Activated CD8-positive, alpha-beta T cell treated with anti-CD3 and anti-CD28 coated beads for 36 hours (primary cell): ENCODE results near the gene PACSIN3. TPM values are rescaled to one million over a fixed set of nuclear protein-coding genes. Genes with fewer than 3 reads are reported as not detected.
"Not testable (repeated sequence)": the region's sequence is repeated elsewhere in the genome, so short reads cannot be mapped to it uniquely, and the experiment has no call there.

Experiments used
- ATAC-seq: fragments of 200-7000 bp; cut with Tn5 transposase; one replicate; pipeline ENCODE4 v1.10.0; 2021; ENCODE audit warnings: mild to moderate bottlenecking, moderate library complexity
- CTCF ChIA-PET: fragments of 350-600 bp; sonication (Branson Sonifier 250); formaldehyde crosslinking; loops from one replicate; lab custom pipeline; 2021; ENCODE audit warnings: antibody characterized with exemption; lab: Charles Lee
- POLR2A ChIA-PET: fragments of 350-600 bp; sonication (Branson Sonifier 250); formaldehyde crosslinking; loops from one replicate; lab custom pipeline; 2021; ENCODE audit warnings: antibody characterized with exemption; lab: Charles Lee
- DNase-seq: peaks from one replicate; pipeline ENCODE4 v3.0.0-alpha.2; 2020
- H3K27ac Mint-ChIP-seq: one replicate; pipeline ENCODE4 v1.8.0; 2021; ENCODE audit warnings: mild to moderate bottlenecking, mixed read lengths
- H3K27me3 Mint-ChIP-seq: one replicate; pipeline ENCODE4 v1.8.0; 2021; ENCODE audit warnings: mixed read lengths
- H3K36me3 Mint-ChIP-seq: one replicate; pipeline ENCODE4 v1.8.0; 2021; ENCODE audit warnings: low read depth, mixed read lengths
- H3K4me1 Mint-ChIP-seq: one replicate; pipeline ENCODE4 v1.8.0; 2021; ENCODE audit warnings: low read depth, mixed read lengths
- H3K4me3 Mint-ChIP-seq: one replicate; pipeline ENCODE4 v1.8.0; 2021; ENCODE audit warnings: mild to moderate bottlenecking, moderate library complexity, mixed read lengths
- H3K9me3 Mint-ChIP-seq: one replicate; pipeline ENCODE4 v1.8.0; 2021; ENCODE audit warnings: mixed read lengths
- intact Hi-C: fragments of 100-400 bp; cut with micrococcal nuclease; formaldehyde crosslinking; loops from one replicate; pipeline ENCODE4 v1.10.0; 2022
- total RNA-seq, 2 experiments: library from RNA; stranded (reverse); gene quantifications; one replicate each; pipeline ENCODE4 v1.2.3, GENCODE V29; 2021
- TF ChIP-seq, protein P1 (sequence below): fragments of 200-600 bp; IDR thresholded peaks from one replicate; pipeline ENCODE4 v1.8.0; 2022; ENCODE audit warnings: antibody characterized with exemption, mild to moderate bottlenecking

The PACSIN3 gene
- total RNA-seq, 2 experiments from 2014 or later = 4.7 to 8.0 TPM

DNA sequence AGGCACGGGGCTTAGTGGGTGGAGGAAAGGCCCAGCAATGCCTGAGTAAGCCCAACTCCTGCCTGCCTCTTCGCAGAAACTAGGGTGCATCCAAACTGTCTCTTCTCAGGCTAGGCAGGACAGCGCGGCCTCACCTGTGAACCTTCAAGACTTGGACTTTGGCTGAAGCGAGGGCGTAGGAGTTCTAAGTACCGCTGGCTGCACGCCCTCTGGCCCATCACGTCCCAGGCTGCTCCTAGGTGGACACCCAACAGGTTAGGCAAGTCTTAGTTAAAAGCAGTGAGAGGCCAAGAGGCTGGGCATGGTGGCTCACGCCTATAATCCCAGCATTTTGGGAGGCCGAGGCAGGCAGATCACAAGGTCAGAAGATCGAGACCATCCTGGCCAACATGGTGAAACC is 26.7 kb upstream of the PACSIN3 start:
- intact Hi-C loops = no loop called here
- DNase-seq (no peak), ATAC-seq (no peak)
- TF ChIP-seq, protein P1, sequence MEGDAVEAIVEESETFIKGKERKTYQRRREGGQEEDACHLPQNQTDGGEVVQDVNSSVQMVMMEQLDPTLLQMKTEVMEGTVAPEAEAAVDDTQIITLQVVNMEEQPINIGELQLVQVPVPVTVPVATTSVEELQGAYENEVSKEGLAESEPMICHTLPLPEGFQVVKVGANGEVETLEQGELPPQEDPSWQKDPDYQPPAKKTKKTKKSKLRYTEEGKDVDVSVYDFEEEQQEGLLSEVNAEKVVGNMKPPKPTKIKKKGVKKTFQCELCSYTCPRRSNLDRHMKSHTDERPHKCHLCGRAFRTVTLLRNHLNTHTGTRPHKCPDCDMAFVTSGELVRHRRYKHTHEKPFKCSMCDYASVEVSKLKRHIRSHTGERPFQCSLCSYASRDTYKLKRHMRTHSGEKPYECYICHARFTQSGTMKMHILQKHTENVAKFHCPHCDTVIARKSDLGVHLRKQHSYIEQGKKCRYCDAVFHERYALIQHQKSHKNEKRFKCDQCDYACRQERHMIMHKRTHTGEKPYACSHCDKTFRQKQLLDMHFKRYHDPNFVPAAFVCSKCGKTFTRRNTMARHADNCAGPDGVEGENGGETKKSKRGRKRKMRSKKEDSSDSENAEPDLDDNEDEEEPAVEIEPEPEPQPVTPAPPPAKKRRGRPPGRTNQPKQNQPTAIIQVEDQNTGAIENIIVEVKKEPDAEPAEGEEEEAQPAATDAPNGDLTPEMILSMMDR = no peak
- no peaks in the 10 kb centered on the region for H3K9me3 Mint-ChIP-seq
- peaks cover 26% of the 10 kb centered on the region for H3K36me3 Mint-ChIP-seq
- CTCF ChIA-PET = interaction anchor here (1.0 to 5.6 kb wide), 2 partner anchors 34 to 46 kb away, joined by 4 to 43 read pairs; partner anchors contain the start of gene ARFGAP2
- POLR2A ChIA-PET = no interaction called here
- H3K4me3 Mint-ChIP-seq = no peak overlapping the region
- H3K27ac Mint-ChIP-seq = no peak overlapping the region
- H3K27me3 Mint-ChIP-seq = no peaks in the 10 kb centered on the region
- H3K4me1 Mint-ChIP-seq = peaks cover 16% of the 10 kb centered on the region

DNA sequence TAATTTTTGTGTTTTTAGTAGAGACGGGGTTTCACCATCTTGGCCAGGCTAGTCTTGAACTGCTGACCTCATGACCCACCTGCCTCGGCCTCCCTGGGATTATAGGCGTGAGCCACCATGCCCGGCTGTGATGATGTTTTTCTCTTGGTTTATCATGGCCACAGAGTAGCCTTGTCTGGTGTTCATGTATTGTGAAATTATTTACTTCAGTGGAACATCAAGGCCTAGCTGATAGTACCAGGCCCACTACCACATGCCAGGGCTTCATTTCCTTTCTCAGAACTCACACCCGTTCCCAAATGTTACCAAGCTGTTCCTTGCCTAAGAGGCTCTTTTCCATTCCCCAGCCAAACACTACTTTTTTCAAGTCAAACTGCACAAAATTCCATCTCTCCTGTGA is 22.4 kb upstream of the PACSIN3 start:
- Mint-ChIP-seq H3K9me3 (no peaks in the 10 kb centered on the region), H3K4me1 (peaks cover under 1% of the 10 kb centered on the region), H3K27me3 (peaks cover 2% of the 10 kb centered on the region), H3K4me3 (no peak overlapping the region), H3K27ac (no peak overlapping the region), H3K36me3 (no peaks in the 10 kb centered on the region)
- ATAC-seq (no peak), DNase-seq (no peak)
- CTCF ChIA-PET = interaction anchor here (0.6 to 1.4 kb wide), 4 partner anchors 15 to 140 kb away, joined by 3 read pairs; no protein-coding TSS in a partner anchor
- POLR2A ChIA-PET = no interaction called here
- TF ChIP-seq, protein P1 = no peak
- intact Hi-C loops = no loop called here

DNA sequence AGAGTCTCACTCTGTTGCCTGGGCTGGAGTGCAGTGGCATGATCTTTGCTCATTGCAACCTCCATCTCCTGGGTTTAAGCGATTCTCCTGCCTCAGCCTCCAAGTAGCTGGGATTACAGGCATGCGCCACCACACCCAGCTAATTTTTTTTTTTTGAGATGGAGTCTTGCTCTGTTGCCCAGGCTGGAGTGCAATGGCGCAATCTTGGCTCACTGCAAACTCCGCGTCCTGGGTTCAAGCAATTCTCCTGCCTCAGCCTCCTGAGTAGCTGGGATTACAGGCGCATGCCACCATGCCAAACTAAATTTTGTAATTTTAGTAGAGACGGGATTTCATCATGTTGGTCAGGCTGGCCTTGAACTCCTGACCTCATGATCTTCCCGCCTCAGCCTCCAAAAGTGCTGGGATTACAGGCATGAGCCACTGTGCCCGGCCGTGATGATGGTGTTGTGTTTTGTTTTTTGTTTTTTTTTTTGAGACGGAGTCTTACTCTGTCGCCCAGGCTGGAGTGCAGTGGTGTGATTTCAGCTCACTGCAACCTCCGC is 21.8 kb upstream of the PACSIN3 start:
- H3K27me3 Mint-ChIP-seq, DNase-seq, ATAC-seq, H3K4me1 Mint-ChIP-seq, POLR2A ChIA-PET, H3K4me3 Mint-ChIP-seq, H3K36me3 Mint-ChIP-seq, intact Hi-C loops, H3K27ac Mint-ChIP-seq, H3K9me3 Mint-ChIP-seq: not testable (repeated sequence)
- CTCF ChIA-PET = interaction anchor here (1.2 to 1.4 kb wide), 2 partner anchors 16 to 28 kb away, joined by 3 read pairs; no protein-coding TSS in a partner anchor

DNA sequence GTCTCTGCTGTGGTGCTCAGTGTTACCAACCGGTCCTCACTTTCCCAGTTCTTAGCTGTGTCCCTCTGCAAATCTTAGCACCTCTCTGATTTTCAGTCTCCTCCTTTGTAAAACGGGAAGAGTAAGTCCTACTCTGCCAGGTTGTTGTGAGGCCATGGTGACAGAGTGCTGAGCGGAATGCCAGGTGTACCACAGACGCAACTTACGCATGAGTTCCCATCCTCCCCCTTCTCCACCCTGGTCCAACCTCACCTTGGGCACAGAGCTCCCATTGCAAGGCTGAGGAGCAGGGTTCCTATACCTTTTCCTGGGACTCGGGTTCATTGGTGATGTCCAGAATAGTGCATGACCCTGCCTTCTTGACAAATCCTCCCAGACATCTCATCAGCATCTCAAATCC is 21.2 kb upstream of the PACSIN3 start:
- ChIA-PET POLR2A (interaction anchor here (0.6 kb wide), 1 partner anchor 30 kb away, joined by 3 read pairs; no protein-coding TSS in a partner anchor), CTCF (interaction anchor here (1.2 kb wide), 1 partner anchor 589 kb away, joined by 3 read pairs; no protein-coding TSS in a partner anchor)
- DNase-seq (no peak), ATAC-seq (no peak)
- TF ChIP-seq, protein P1 = no peak
- Mint-ChIP-seq H3K27ac (no peak overlapping the region), H3K36me3 (no peaks in the 10 kb centered on the region), H3K9me3 (no peaks in the 10 kb centered on the region), H3K4me3 (no peak overlapping the region), H3K27me3 (peaks cover 2% of the 10 kb centered on the region), H3K4me1 (no peaks in the 10 kb centered on the region)
- intact Hi-C loops = no loop called here

DNA sequence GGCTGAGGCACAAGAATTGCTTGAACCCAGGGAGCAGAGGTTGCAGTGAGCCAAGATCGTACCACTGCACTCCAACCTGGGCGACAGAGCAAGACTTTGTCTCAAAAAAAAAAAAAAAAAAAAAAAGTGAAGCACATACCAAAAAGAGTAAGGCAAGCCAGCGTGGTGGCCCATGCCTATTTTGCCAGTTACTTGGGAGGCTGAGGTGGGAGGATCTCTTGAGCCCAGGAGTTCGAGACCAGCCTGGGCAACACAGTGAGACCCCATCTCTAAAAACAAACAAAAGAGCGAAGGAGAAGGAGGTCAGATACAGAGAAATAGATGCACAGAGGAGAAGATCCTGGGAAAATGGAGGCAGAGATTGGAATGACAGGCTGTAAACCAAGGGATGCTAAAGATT is 20.3 kb upstream of the PACSIN3 start:
- H3K9me3 Mint-ChIP-seq, H3K27ac Mint-ChIP-seq, ATAC-seq, intact Hi-C loops, H3K4me3 Mint-ChIP-seq, H3K27me3 Mint-ChIP-seq, H3K4me1 Mint-ChIP-seq, DNase-seq, H3K36me3 Mint-ChIP-seq: not testable (repeated sequence)
- ChIA-PET CTCF (interaction anchor here (1.0 to 1.2 kb wide), 2 partner anchors 28 to 589 kb away, joined by 3 read pairs; no protein-coding TSS in a partner anchor), POLR2A (interaction anchor here (0.7 to 1.3 kb wide), 2 partner anchors 8 to 61 kb away, joined by 3 to 5 read pairs; partner anchors contain the start of gene DDB2)

DNA sequence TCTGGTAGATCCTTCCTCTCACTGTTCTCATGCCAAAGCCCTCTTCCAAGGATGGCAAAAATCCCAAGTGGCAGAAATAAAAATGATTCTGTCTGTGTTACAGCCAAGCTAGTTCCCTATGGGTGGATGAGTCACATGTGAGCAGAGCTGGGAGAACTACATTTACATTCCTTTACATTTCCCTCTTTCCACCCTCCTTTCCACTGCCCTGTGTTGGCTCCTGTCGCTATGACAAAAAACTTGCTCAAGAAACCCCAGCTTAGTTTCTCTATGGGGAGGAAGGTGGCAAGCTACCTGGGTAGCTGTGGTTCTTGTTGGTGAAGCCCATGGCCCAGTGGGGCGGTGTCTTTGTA is 18.4 kb upstream of the PACSIN3 start:
- no peaks in the 10 kb centered on the region for H3K4me1 Mint-ChIP-seq
- H3K9me3 Mint-ChIP-seq = no peaks in the 10 kb centered on the region
- POLR2A ChIA-PET = interaction anchor here (0.5 to 4.4 kb wide), 2 partner anchors 10 to 72 kb away, joined by 4 to 19 read pairs; partner anchors contain the start of gene DDB2

More for the DNA sequence above, 18.4 kb upstream of the PACSIN3 start:
- H3K27me3 Mint-ChIP-seq = peaks cover 2% of the 10 kb centered on the region
- CTCF ChIA-PET = interaction anchor here (2.5 kb wide), 1 partner anchor 54 kb away, joined by 7 read pairs; no protein-coding TSS in a partner anchor
- DNase-seq = no peak
- H3K4me3 Mint-ChIP-seq = no peak overlapping the region
- H3K36me3 Mint-ChIP-seq = no peaks in the 10 kb centered on the region
- intact Hi-C loops = no loop called here
- H3K27ac Mint-ChIP-seq = no peak overlapping the region
- TF ChIP-seq, protein P1 = no peak
- no peak for ATAC-seq
